NCI-H1417 (cell line): ENCODE results near the gene HADH.

ENCODE experiments used
- DNase-seq, 3 experiments: peaks; one replicate each; lab custom pipeline; 2025; lab: John Stamatoyannopoulos, UW

HADH gene

GRCh38 chr4:108058685-108059440 is 69.2 kb downstream of the HADH start:
- peak in 2 of 3 experiments; percentile 26 to 76 for DNase-seq

GRCh38 chr4:108060164-108060563 is 70.5 kb downstream of the HADH start:
- DNase-seq: peak in 1 of 3 experiments; percentile 60

GRCh38 chr4:108060686-108061321 is 71.1 kb downstream of the HADH start:
- no peak for DNase-seq

- DNase-seq: no peak
Observed at GRCh38 chr4:108068442-108068841, 78.8 kb downstream of the HADH start.

GRCh38 chr4:108070775-108071174 is 81.1 kb downstream of the HADH start:
- DNase-seq: no peak

GRCh38 chr4:108072300-108072699 is 82.6 kb downstream of the HADH start:
- peak; percentile 77 to 95 (median 78) for DNase-seq

GRCh38 chr4:108078024-108078733 is 88.5 kb downstream of the HADH start:
- no peak for DNase-seq

- DNase-seq: no peak
Observed at GRCh38 chr4:108080747-108081146, 91.1 kb downstream of the HADH start.

- DNase-seq: no peak
Observed at GRCh38 chr4:108081256-108081655, 91.6 kb downstream of the HADH start.
